HG03135 (cell line): ENCODE measurements around the gene TBCK.

ENCODE experiments used
- ATAC-seq: cut with Tn5 transposase; IDR thresholded peaks from one replicate; pipeline ENCODE4 v1.9.1; 2021; ENCODE audit warnings: mild to moderate bottlenecking, moderate library complexity; ENCODE audit not compliant: unreplicated experiment

The TBCK gene

DNA sequence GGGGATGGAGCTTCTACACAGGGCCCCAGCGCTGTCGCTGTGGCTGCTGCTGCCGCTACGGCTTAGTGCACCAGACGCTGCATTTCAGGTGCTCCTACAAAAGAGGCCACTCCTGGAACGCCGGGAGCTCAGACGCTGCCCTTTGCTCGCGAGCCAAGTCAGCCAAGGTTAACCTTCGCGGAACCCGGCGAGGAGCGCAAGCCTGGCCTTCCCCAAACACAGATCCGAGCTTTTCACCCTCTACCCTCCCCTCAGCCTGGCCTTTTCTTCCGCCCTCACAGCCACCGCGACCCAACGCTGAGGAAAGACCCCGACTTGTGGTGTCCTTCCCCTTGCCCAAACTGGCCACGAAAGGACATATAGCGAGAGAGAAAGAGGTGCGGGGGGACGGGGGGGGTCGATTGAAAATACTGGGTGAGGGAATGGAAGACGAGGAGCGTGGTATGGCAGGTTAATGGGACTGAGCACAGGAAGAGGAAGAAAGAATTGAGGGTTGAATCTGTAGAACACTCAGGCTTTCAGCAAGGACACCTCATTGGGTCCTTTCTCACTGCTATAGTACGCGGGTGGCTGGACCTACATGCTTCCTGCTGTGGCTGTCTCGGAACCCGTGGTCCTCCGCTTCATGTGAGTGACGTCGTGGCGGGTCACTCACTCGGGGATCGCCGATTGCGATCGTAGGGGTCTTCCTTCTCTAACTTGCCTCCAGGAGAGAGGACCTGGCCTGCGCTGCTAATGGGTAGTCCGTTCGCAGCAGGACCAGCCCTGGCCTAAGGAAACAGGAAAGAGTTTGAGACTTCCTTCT, at the start of gene TBCK, which contains the start of gene AIMP1:
Gene TBCK (minus strand): TSS at position 242 of the 805 bp plus-strand sequence. CDS start 7,249 bp downstream, outside the sequence.
Gene AIMP1 (plus strand): TSS at position 583 of the 805 bp plus-strand sequence. CDS start 8,460 bp downstream, outside the sequence.
- ATAC-seq, result peak; percentile 87

DNA sequence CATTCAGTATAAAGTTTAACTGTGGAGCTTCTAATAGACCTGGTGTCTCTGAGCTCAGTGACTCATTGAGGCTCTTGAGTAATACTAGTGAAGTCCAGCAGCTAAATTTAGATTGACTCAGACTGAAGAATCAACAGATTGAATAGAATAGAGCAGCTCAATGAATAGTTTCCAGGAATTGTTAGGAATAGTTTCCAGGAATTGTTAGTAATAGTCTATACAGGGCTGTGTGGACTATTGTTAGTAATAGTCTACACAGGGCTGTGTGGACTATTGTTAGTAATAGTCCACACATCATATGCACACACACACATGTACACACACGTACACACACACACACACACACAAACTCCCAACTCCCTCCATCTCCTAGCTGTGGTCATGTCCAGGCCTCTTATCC, 49.6 kb upstream of the TBCK start:
- no peak for ATAC-seq

DNA sequence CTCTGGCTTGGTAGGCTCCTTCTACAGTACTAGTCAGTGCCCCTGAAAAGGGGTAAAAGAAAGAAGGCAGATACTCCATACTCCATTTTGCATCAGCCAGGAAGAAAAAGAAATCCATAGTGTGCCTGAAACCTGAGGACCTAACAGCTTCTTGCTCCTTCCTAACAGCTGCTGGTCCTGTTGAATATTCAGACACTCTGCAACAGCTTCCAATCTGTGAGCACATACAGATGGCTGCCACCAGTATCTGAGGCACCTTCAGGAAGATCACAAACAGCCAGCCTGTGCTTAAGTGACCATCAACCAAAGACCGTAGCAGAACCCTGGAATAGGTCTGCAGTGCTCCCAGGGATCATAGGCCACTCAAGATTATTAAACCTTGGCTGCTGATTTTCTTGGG, 48.3 kb upstream of the TBCK start:
- ATAC-seq, result no peak

DNA sequence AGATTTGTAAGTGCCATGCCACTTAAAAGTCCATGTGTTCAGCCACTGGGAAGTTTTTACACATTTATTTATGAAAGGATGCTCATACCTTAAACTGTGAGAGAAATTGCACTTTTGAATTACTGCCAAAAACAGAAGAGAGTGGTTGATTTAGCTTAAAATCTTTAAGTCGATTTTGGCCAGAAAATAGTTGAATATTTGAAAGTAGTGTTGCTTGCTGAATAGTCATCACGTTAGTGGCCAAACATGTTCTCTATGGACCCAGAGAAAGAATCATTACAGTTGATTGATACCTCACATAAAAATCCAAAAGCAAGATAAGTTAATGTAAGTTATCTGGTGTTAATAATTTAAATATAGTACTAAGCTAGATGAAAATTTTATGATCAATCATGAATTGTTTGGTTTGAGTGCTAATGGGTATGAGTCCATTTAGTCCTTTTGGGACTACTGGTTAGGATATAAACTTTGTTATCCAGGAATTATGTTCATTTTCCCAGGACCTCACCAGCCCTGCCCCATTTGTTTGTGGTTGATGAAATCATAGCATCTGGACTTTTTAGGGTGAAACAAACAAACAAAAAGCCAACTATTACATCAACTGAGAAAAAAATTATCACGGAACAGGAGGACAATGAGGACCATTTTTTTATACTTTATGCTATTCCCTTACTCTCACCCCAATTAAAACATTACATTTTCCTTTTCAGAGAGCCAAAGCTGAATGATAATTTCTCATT, 46.2 kb upstream of the TBCK start:
- no peak for ATAC-seq

DNA sequence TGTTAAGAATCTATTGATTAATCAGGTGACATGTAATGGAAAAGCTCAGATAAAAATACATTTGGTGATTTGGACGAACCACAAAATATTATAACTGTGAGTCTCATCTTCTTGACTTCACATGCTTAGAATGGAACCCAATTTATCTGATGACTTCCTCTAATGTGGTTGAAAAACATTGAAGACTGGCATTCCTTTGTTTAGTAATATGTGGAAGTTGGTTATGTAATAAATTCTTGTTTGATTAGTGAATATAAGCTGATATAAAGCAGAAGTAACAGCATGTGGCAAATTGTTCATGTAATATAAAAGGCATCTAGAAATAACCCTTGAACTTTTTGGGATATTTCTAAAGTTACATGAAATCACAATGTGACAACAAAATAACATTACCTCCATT, 42.9 kb upstream of the TBCK start:
- ATAC-seq, result no peak

DNA sequence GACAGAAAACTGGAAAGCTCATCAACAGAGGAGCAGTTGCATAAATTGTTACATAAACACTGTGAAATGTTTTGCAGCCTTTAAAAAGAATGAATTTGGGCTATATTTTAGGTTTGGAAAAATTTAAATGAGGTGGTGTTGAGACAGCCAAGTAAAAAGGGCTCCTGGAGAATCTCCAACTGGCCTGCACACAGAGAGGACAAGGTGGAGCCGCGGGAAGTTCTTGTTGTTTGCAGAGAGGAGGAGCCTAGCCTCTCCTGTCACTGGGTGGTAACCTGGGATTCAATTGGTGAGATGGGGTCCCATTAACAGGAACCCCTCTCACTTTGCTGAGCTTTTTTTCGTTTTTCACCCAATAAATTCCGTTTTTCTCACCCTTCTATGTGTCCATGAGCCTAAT, 39.2 kb upstream of the TBCK start:
- ATAC-seq, result no peak

DNA sequence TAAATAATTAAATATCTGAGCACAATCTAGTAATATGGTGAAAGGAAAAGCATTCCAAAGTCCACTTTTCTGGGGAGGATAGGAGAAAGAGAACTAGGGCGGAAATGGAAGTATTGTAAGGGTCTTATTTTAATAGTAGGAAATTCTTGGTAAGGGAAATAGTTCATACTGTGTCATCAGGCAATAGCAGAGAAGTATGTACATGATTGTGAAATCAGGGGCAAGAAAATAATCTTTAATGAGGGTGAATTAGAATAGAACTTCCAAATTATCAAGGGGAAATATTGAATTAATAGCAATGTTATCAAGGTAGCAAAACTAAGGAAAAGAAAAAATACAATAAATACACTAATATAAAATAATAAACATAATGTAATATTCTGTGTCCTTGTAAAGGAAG, 37.8 kb upstream of the TBCK start:
- no peak for ATAC-seq

DNA sequence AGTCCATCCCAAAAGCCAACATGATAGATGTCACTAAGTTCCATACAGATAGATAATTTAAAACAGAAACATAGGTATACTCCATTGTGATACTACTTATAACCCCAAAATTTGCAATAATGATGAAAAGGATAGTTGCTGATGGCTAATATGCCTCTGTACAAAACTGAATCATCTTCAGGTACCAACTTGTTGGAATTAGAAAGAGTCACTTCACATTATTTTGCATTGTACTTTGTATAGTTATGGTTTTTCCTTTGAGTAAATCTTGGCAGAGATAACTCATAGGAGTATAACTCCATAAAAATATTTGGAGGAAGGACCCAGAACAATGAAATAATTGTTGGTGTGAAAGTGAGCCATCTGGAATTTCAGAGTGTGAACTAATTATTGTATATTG, 35.0 kb upstream of the TBCK start:
- no peak for ATAC-seq

DNA sequence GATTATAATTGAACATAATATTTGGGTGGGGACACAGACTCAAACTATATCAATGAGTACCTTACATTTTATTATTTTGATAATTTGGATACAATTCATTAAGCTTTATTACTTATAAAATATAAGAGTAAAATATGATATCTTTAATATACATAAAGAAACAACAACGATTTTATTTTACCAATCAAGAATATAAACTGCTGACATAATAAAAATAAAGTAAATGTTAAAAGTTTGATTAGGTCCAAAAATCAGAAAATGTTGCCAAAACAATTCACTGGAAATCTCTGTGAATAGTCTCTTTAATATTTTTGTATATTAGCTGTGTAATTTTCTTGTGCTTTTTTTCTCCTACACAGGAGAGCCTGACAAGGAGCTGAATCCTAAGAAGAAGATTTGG, 31.2 kb upstream of the TBCK start:
- ATAC-seq, result no peak

DNA sequence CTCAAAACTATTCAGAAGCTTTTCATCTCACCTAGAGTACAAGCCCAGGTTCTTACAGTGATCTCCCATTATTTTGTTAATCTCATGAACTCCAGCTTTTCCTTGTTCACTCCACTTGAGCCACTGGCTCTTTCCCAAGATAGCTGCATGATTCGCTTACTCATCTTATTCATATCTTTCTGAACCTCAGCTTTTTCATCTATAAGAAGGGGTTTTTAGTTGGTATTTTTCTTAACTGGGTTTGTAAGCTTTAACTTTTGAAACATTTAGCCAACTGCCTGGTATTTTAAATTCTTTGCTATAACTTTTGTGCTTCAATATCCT, 28.6 kb upstream of the TBCK start:
- no peak for ATAC-seq

DNA sequence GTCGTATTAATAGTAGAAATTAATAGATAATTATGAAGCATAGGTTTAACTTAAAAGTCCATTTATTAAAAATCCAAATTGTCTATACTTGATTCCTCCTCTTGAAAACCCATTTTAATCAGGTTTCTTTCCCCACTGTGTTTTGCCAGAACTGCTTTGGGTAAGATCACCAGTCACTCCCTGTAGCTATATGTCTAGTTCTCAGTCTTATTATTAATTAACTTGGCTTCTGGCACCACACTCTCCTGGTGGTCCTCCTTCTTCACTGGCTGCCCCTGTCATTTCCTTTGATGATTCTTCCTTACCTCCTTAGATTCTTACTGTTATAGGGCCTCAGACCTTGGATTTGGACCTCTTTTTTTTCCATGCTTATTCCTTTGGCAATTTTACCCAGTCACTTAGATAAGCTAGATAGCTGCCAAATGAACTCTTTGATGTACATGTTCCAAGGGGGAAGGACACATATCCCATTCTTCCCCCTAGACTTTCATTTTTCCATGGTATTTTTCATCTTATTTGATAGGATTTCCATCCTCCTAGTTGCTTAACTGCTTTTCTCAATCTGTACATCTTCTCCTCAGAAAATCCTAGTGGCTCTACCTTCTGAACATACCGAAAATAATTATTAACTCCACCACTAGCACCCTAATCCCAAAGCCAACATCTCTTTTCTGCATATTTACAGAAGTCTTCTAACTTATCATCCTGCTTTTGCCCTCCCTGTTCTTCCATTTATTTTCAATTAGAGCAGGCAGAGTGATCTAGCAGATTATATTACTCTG, 28.0 kb upstream of the TBCK start:
- ATAC-seq, result no peak

DNA sequence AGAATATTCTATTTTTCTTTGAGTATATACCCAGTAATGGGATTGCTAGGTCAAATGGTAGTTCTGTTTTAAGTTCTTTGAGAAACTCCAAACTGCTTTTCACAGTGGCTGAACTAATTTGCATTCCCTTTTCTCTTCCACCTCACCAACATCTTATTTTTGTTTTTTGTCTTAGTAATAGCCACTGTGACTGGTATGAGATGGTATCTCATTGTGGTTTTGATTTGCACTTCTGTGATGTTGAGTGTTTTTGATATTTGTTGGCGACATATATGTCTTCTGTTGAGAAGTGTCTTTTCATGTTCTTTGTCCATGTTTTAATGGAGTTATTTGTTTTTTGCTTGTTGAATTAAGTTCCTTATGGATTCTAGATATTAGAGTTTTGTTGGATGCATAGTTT, 24.8 kb upstream of the TBCK start:
- ATAC-seq, result no peak

DNA sequence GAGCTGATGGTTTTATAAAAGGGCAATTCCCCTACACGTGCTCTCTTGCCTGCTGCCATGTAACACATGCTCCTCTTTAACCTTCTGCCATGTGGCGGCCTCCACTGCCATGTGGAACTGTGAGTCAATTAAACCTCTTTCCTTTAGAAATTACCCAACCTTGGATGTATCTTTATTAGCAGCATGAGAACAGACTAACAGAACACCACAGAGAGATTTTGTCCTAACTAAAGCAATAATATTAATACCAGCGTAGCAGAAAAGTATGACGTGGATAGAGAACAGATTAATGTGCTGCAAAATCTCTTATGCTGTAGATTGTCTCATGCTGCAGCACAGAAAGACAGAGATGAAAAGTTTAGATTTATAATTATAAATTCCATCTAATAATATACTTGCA, 23.4 kb upstream of the TBCK start:
- no peak for ATAC-seq

DNA sequence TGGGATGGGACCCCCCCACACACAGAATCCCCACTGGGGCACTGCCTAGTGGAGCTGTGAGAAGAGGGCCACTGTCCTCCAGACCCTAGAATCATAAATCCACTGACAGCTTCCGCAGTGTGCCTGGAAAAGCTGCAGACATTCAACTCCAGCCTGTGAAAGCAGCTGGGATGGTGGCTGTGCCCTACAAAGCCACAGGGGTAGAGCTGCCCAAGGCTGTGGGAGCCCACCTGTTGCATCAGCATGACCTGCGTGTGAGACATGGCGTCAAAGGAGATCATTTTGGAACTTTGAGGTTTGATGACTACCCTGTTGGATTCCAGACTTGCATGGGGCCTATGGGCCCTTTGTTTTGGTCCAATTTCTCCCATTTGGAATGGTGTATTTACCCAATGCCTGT, 22.7 kb upstream of the TBCK start:
- no peak for ATAC-seq

DNA sequence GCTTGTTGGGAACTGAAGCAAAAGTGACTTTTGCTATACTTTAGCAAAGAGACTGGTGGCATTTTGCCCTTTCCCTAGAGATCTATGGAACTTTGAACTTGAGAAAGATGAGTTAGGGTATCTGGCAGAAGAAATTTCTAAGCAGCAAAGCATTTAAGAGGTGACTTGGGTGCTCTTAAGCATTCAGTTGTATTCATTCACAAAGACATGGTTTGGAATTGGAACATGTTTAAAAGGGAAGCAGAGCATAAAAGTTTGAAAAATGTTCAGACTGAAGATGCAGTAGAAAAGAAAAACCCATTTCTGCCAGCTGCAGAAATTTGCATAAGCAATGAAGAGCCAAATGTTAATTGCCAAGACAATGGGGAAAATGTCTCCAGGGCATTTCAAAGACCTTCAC, 21.9 kb upstream of the TBCK start:
- no peak for ATAC-seq

DNA sequence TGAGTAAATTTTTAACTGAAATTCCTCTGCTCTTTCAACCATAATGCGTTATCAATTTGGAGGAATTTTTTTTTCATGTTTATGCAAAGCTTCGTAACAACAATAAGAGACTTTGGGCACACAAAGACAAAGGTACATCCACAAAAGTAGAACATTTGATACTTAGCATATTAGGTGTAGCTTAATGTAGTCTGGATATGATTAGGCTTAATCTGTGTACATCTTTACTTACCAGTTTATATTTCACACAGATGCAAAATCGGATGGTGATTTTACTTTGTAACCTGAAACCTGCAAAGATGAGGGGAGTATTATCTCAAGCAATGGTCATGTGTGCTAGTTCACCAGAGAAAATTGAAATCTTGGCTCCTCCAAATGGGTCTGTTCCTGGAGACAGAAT, 20.6 kb upstream of the TBCK start:
- ATAC-seq, result no peak

DNA sequence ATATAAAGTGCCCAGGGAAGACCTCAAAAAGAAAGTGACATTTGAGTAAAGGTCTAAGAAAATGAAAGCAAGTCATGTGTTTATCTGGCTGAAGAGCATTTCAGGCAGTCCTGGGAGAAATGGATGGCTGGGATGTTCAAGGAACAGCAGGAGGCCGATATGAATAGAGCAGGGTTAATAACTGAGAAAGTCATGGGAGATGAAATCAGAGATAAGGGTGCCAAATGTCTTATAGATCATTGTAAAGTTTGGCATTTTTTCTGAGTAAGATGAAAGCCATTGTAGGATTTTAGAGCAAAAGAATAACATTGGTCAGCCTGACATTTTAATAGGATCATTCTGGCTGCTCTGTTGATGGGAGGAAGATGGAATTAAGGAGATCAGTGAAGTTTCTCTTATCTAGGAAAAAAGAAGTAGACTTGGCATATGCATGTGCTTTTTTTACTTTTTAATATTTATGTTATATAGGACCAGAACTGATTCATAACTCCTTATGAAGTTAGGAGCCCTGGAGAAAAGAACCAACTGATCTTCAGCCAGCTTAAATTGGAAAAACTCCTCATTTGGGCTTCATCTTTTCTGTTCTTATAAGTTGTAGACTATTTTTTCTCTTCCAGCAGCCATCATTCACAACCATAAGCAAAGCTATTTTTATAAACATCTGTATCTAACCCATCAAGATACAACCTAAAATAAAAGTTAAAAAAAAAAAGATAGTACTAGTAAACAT, 18.9 kb upstream of the TBCK start:
- ATAC-seq, result no peak

DNA sequence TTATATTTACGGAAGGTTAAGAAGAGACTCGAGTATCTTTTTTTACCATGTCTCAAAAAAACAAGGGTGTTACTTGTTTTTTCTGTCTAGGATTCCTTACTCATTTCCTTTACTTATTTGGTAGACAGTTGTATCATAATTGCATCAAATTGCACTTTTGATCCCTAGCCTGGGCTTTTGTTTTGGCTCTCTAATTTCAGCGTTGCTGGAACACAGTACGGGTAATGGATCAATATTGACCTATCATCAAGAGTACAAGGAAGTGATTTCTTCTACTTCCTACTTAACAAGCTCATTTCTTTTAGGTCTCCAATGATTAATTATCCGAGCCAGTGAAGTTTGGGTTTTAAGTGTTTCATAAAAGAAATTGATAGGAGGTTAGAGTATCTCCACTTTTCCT, 17.2 kb upstream of the TBCK start:
- ATAC-seq, result no peak

DNA sequence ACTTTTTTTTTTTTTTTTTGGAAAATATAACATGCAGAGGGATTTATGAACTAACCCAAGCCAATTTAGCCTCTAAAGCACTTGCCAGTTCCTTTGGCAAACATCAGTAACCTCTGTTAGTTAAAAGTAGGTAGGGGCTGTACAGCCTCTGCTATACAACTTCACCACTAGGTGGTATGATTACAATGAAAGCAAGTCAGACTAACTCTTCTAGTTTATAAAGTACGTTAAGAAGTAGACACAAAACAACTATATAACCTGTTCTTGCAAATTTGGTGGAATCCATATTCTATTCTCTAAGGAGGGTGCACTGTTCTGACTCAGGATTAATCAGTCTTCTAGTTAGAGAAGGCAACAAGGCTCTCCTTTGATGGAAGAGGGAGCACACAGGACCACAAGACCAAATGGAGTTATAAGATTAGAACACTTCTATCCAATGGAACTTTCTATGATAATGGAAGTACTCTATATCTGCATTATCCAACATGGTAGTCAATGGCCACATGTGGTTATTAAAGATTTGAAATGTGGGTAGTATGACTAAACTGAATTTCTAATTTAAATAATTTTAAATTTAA, 13.1 kb upstream of the TBCK start:
- peak; percentile 91 for ATAC-seq

DNA sequence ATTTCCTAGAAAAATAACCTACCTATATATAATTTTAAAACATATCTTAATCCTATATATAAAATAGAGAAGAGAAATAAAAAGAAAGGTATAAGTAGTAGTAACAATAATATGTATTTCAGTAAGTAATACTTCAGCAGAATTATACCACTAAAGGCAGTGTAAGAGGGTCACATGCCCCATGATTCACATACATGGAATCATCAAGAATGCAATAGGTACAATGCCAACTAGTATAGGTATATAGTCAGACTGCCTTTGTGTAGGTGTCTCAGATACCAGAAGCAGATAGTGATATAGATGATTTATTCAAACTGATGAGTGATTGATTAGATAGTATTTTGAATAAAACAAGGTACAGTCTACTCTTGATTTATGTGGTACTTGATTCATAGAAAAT, 9.8 kb upstream of the TBCK start:
- ATAC-seq, result no peak

DNA sequence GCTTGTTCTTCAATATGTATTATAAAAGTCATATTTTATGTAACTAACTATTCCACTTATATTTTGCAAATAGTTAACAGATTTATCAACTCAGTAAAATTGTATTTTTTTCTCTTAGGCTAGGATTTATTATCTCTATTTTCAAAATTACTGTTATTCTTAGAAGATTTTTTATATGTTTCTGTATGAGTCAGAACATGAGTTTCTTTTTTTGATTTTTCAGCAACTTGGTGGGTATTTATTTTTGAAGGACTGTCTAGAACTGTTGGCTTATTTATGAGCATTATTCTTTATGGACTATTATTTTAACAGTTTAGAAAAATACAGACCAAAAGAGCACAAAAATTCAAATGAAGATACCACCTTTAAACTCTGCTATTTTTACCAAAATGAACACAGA, 7.1 kb upstream of the TBCK start:
- no peak for ATAC-seq
